Fibroblast of peridontal ligament (primary cell): ENCODE data around the gene RBFA.
"Not testable (repeated sequence)": the region's sequence is repeated elsewhere in the genome, so short reads cannot be mapped to it uniquely, and the experiment has no call there.

Experiments
- DNase-seq: peaks from one replicate; pipeline ENCODE4 v3.0.0-alpha.2; 2010; ENCODE audit errors: extremely low read depth

The RBFA gene, protein sequence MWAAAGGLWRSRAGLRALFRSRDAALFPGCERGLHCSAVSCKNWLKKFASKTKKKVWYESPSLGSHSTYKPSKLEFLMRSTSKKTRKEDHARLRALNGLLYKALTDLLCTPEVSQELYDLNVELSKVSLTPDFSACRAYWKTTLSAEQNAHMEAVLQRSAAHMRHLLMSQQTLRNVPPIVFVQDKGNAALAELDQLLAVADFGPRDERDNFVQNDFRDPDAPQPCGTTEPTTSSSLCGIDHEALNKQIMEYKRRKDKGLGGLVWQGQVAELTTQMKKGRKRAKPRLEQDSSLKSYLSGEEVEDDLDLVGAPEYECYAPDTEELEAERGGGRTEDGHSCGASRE

DNA sequence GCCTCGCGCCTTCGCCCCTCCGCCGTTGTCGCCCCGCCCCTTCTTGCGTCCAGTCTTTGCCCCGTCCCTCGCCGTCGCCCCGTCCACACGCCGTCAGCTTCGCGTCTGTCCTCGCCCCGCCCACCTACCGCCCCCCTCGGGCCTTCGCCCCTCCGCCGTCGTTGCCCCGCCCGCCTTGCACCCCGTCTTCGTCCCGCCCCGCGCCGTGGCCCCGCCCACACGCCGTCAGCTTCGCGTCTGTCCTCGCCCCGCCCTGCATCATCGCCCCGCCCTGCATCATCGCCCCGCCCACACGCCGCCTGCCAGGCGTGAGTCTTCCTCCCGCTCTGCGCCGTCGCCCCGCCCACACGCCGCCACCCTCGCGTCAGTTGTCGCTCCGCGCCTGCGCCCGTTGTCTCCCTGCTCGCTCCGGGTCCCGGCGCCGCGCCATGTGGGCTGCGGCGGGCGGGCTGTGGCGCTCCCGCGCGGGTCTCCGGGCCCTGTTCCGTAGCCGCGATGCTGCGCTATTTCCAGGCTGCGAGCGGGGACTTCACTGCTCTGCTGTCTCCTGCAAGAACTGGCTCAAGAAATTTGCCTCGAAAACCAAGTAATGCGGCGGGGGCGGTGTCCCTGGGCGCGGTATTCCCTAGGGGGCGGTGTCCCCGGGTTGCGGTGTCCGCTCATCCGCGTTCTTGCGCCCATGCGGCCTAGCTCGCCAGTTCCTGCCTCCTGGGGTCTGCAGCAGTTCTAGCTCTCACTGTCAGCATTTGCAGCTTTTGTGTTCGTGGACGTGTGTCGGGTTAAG lies at the start of gene RBFA:
Gene RBFA (plus strand): TSS at position 367 of the 784 bp plus-strand sequence. CDS start 62 bp downstream, at position 429.
- DNase-seq, result peak; percentile 97

DNA sequence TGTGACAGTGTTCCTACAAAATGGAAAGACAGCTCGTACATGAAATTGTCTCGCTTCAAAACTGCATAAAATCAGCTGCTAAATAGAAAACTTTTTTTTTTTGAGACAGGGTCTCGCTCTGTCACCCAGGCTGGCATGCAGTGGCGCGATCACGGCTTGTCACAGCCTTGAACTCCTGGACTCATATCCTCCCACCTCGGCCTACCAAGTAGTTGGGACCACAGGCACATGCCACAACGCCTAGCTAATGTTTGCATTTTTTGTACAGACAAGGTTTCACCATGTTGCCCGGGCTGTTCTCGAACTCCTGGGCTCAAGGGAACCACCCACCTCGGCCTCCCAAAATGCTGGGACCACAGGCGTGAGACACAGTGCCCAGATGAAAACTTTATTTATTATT lies 49.1 kb upstream of the RBFA start:
- DNase-seq, result no peak

DNA sequence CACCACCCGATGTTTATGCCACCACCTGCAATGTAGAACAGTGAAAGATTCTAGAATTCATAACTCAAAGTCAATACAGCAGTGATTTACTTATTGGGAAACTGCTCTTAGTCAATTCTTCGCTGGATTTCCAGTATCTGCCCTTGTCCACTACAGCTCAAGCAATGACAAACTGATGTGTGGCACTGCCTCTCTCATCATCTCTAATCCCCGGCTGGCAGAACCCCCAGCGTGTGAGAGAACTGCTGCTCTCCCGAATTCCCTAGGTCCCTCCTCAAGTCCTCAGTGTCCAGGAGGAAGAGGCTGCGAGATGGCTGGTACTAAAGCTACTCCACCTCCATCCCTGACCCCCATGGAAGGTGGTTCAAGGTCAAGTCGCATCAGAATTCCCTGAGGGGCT lies 47.5 kb upstream of the RBFA start:
- DNase-seq, result peak; percentile 8

DNA sequence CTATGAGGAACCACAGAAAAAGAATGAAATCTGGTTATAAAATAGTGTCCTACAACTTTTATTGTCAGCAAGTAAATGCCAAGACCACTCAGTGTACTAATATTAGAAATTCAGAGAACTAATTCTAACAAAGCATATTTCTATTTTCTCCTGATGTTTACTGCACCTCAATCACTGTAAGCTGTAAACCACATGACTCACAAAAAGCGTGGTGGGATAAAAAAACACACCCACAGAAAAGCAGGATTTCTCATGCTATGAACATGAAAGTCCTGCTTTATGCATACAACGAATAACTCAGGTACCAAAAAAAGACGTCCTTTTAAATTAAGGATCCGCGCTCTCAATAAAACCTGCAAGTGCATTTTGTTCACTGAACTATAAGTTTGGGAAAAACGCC lies 46.7 kb upstream of the RBFA start:
- DNase-seq, result peak; percentile 21

DNA sequence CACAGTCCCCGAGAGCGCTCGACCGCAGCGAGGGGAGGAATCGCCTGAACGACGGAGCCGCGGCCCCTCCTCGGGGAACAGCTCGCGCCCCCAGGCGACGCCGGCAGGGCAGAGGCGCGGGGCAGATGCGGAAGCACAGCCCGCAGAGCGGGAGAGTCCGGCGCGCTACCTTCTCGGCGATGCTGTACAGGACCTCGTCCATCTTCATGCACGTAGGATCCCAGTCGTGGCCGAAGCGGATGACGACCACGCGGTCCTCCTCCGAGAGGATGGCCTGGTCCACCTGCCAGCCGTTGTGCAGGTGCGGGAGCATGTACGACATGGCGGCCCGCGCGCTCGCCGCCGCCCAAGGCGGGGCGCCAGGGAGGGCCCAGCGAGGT lies 46.2 kb upstream of the RBFA start:
- DNase-seq, result peak; percentile 21

DNA sequence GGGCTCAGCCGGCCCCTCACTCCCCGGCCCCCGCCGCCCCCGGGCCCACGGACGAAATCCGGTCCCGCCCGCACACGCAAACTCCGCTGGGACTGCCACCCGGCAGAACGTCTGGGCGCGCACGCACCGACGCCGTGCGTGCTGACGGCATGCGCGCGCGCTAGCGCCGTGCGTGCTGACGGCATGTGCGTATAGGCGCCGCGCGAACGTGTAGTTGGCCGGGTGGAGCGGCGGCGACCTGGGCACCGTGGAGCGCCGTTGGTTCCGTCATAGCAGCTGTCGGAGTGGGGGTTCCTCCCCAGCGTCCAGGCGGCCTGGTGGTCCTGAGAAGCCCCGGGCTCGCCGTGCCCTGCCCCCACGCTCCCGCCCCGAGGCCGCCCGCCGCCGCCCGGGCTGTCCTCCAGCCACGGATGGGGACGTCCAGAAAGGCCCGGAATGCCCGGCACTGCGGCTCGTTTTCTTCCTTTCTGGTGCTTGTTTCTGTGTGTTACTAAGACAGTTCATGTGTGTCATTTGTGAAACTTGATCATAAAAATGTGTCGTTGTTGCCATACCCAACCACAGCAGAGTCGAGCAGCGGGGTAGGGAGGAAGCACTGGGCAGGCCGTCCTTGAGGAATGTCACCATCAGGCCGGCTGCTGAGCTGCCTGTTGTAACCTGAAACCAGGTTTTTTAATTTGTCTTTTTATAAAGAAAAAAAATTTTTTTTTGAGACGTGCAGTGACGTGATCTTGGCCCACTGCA lies 45.6 kb upstream of the RBFA start, which contains the start of gene TXNL4A:
Gene TXNL4A (minus strand): TSS at position 113 of the 744 bp plus-strand sequence. CDS start 171 bp downstream, outside the sequence.
- DNase-seq, result peak; percentile 78

DNA sequence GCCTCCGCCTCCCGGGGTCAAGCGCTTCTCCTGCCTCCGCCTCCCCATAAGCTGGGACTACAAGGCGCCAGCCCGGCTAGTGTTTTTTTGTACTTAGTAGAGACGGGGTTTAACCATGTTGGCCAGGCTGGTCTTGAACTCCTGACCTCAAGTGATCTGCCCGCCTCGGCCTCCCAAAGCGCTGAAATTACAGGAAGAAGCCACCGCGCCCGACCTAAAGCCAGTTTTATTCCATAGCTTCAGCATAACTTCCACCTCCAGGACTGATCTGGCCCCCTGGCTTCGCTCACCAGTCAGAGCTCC lies 45.1 kb upstream of the RBFA start:
- no peak for DNase-seq

DNA sequence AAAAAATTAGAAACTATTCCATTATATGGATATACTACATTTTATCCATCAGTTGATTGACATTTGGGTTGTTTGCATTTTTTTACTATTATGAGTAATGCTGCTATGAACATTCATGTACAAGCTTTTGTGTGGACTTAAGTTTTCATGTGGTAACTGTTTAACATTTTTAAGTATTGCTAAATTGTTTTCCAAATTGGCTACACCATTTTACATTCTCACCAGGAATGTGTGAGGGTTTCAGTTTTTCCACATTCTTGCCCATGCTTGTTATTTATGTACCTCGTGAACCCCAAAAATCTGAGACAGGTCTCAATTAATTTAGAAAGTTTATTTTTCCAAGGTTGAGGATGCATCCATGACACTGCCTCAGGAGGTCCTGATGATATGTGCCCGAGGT lies 42.7 kb upstream of the RBFA start:
- DNase-seq, result no peak

DNA sequence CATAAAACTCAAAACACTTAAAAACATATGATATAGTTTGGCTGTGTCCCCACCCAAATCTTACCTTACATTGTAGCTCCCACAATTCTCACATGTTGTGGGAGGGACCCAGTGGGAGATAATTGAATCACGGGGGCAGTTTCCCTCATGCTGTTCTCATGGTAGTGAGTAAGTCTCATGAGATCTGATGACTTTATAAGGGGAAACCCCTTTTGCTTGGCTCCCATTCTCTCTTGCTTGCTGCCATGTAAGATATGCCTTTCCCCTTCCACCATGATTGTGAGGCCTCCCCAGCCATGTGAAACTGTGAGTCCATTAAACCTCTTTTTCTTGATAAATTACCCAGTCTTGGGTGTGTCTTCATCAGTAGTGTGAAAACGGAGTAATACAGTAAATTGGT lies 34.5 kb upstream of the RBFA start:
- not testable (repeated sequence) for DNase-seq

DNA sequence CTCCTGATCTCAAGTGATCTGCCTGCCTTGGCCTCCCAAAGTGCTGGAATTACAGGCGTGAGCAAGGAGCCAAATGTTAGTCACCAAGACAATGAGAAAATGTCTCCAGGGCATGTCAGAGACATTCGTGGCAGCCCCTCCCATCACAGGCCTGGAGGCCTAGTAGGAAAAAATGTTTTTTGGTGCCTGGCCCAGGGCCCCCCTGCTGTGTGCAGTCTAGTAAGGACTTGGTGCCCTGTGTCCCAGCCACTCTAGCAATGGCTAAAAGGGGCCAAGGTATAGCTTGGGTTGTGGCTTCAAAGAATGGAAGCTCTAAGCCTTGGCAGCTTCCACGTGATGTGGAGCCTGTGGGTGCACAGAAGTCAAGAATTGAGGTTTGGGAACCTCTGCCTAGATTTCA lies 33.4 kb upstream of the RBFA start:
- DNase-seq, result no peak

DNA sequence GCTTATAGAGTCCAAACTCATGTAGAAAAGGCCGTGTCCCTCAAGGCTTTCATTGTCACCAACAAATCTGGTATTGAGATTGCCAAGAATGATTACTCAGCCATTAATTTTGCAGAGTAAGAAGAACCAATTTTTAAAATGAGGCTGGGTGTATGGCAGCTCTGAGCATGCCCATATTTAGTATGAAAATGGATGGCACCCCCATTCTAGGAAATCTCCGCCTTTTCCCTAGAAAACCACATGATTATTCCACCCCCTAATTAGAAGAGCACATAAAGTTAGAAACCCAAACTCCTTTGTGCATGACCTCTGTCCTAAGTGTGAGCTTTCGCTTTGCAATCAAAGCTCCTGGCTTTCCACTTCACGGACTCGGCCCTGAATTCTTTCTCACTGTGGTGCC lies 31.8 kb upstream of the RBFA start:
- no peak for DNase-seq

DNA sequence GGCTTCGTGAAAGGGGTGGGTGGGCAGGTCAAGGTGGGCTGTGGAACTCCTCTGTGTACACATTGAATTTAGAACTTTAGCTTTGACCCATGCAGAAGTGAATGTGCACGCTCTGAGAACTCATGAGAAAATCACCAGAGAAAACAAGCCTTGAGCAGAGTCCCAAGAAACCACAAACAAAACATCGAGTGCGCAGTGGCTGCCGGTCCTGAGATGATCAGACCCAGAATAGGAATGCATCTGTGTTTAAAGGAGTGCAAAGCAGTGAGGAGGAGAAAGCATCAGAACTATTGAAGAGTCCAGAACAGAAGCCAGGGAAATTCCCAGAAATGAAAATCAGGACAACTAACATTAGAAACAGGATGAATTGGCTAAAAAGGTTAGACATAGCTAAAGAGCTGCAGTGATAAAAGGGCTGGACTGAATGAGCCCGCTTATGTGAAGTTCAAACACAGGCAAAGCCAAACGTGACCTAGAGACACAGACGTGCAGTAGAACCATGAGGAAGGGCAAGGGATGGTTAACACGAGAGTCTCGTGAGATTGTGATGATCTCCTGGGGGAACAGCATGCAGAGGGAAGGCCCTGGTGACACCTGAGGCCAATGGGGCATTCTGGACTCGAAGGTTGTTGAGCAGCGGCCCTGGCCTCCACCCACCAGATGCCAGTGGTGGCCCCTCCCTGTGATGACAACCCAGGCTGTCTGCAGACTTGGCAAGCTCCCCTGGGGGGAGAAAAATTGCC lies 29.5 kb upstream of the RBFA start:
- peak; percentile 72 for DNase-seq

DNA sequence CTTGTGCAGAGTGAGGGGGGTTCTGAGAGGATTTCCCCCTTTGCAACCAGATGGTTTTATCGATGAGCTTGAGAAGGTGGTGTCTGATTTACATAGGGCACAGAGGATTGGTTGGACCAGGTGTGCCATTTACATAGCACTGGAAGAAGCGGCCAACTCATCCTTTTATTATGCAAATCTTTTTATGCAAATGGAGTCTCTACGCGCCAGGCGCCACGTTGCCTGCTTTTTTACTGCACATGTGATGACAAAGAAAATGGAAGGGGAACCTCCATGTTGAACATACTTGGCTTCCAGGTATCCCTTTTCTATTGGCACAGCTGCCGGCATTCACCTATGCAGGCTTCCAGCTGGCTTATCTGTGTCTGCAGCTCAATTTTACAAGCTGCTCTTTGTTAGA lies 27.5 kb upstream of the RBFA start:
- no peak for DNase-seq

DNA sequence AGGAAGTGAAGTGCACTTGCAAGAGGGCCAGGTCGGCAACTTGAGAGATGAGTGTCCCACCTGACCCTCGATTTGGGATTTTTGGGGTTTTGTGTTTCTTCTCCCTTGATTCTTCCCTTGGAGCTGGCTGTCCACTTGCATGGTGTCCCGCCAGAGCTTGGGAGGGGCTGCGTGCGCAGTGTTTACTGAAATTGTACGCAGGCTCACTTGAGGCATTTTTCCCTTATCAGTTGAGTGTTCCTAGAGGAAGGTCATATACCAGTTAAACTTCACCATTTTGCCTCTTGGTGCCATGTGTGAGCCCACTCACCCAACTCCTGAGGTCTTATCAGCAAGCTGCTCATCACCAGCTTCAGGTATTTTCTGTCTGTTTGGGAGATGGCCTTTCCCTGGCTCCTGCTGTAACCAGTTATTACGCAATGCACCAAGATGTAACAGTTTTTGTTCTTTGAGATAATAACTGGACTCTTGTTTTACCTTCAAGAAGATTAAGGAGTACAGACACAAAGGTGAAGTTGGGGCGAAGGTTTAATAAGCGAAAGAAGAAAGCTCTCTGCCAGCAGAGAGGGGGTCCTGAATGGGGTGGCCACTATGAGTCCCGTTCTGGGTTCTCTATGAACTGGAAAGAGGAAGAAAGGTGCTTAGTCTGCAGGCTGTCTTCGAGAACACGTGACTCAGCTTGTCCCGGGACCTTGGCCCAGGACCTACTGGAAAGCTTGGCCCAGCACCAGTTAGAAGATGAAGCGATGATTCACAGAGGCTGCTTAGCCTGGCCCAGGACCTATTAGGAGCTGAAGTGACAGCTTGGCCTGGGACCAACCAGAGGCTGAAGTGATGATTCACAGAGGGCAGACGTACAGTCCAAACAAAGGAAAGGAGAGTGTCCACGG lies 24.3 kb upstream of the RBFA start:
- DNase-seq, result peak; percentile 96

DNA sequence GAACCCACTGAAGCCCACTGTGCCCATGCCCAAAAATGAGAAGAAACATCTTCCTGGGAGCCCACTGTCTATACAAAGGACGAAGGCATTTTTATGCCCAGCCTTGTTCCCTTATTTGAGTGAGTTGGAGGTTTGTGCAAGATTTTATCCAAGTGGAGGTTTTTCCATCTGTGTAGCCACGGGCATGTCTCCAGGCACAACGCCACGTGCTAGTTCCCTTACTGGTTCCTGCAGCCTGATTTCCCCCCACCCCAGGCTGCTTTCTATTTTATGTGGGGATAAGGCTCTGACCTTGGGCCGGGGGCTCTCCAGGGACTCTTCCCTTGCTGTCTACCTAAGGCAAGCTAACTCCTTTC lies 23.7 kb upstream of the RBFA start:
- no peak for DNase-seq

DNA sequence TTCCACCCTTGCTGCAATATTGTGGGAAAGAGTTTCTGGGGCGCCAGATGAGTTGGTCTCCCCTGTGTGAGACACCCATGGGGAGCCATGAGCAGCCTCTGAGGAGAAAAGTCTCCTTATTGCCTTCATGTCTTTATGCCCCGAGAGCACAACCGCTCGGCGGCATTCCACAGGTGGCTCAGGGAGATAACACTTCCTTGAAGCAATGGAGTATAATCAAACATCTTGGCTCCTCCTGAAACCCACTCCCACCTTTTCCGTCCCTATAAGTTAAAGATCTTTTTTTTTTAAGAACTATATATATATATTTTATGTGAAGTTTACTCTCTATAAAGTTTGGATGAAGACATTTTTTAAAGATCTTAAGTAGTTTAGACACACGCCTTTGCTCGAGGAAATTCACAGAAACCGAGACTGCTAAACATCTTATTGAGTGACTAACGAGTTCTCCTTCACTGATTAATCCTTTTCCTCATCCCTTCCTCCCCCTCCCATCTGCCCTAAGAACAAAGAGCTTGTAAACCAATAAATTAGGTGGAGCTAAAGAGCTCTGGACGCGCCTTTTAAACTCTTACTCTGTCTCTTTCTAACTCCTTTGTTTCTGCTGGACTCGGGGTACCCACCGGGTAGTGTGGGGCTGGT lies 22.6 kb upstream of the RBFA start:
- not testable (repeated sequence) for DNase-seq

DNA sequence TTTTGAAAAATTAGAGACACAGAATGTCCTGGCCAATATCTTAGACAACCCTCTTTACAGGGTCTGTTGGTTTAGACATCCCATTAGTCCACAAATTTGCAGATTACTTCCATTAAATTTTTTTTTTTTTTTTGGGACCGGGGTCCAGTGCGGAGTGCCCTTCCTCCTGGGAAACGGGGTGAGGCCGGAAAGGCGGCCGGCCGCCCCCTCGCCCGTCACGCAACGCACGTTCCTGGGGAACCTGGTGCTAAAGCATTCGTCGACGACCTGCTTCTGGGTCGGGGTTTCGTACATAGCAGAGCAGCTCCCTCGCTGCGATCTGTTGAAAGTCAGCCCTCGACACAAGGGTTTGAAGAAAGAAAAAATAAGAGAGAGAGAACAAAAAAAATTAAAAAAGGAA lies 21.5 kb upstream of the RBFA start:
- DNase-seq, result no peak

DNA sequence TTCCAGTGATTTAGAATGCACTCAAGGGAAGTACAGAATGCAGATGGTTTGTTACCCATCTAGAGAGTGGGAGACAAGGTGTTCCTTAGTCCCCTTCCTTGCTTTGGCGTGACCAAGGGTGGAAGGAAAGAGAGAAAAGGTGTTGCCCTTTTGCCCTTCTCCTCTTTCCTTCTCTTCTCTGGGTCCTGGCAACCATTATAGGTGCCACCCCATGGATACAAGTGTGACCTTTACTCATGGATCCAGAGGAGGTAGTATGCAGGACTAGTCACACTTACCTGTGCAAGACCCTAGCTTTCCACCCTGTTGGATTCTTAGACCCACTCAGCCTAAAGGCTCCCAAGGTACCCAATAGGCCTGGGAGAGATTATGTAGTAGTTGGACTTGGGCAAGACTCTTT lies 11.6 kb upstream of the RBFA start:
- no peak for DNase-seq

DNA sequence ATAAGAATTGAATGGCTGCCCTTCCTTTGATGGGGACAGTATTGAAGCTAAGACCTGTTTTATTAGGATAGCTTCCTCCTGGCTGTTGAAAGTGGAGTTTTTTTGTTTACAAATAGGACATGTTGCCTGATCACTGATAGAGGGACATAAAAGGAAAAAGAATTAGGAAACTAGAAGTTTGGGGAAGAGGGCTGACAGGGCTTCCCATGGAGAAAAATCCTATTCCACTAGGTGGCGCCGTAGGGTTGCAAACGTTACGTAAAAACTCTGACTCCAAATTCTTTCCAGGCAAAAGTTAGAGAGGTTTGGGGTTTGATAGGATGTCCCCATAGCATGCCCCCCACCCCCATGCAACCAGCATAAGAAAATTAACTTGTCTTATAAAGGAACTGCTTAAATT lies 11.1 kb upstream of the RBFA start:
- DNase-seq, result no peak

DNA sequence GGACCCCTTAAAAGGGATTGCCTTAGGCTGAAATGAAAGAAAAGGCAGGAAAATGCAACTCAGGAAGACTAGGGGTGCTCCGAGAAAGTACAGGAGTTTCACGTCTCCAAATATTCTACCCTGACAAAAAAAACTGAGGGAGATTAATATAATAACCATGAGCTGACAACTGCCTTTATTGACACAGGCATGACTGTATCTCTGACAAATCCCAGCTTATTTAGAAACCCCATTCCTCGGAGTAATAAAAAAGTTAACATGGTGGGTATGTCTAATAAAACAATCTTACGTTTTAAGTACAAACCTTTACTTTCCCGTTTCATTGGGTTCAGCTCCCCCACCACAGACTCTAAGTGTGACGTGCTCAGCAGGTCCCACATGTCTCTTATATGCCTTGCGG lies 7.9 kb upstream of the RBFA start:
- no peak for DNase-seq

DNA sequence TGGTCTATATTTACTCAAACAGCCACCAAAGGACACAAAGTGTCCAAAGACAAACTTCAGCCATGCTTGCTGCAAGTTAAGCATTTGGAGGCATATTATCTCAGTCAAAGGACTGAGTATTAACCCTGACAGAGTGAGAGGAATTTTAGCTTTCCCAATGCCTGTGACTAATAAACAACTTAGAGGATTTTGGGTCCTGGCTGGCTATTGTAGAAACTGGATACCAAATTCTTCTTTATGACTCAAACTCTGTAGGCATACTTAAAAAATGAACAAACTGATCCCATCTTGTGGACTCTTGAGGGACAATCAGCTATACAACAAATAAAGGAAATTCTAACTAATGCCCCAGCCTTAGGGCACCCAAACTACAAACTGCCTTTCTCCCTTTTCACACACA lies 6.5 kb upstream of the RBFA start:
- DNase-seq, result peak; percentile 91
